HEK293 (cell line): Measurements from ENCODE around the gene CDX1.

Experiments
- CTCF ChIA-PET: fragments of 350-600 bp; formaldehyde crosslinking; extraction: SDS; loops from one replicate; lab custom pipeline; 2021; ENCODE audit warnings: antibody characterized with exemption; lab: Yijun Ruan, JAX
- POLR2A ChIA-PET: fragments of 300-600 bp; formaldehyde crosslinking; extraction: SDS; loops from one replicate; lab custom pipeline; 2020; ENCODE audit warnings: antibody characterized with exemption, inconsistent platforms; lab: Yijun Ruan, JAX
- H3K27ac ChIP-seq: fragments of 200-500 bp; sonication (Bioruptor generic); 2 replicates; pipeline ENCODE4 v1.5.1; 2014; ENCODE audit warnings: low read depth, low read length, control low read depth, inconsistent platforms; ENCODE audit errors: extremely low read depth
- H3K36me3 ChIP-seq, 2 experiments: fragments of 200-500 bp in 1 of 2; sonication (Bioruptor generic) in 1 of 2; 1 replicate in 1 of 2; 2 replicates in 1 of 2; pipeline ENCODE4 v1.5.1; 2014 to 2017; ENCODE audit warnings: inconsistent platforms in 2 of 2, low read length in 2 of 2; ENCODE audit not compliant: control insufficient read depth in 2 of 2, insufficient read depth in 1 of 2
- H3K4me1 ChIP-seq: fragments of 200-500 bp; sonication (Bioruptor generic); 2 replicates; pipeline ENCODE4 v1.5.1; 2014; ENCODE audit warnings: mild to moderate bottlenecking, low read length, inconsistent platforms; ENCODE audit not compliant: control insufficient read depth, insufficient read depth
- H3K4me3 ChIP-seq: 2 replicates; pipeline ENCODE4 v1.5.1; 2011; ENCODE audit warnings: low read depth, mild to moderate bottlenecking, control low read depth, low read length, moderate library complexity
- H3K9me3 ChIP-seq: fragments of 200-500 bp; sonication (Bioruptor generic); 2 replicates; pipeline ENCODE4 v1.5.1; 2014; ENCODE audit warnings: low read depth, low read length, inconsistent platforms; ENCODE audit not compliant: control insufficient read depth, insufficient read depth
- EGR2 ChIP-seq: fragments of 450-650 bp; formaldehyde crosslinking; IDR thresholded peaks from 2 replicates; pipeline ENCODE4 v1.5.1; 2016; ENCODE audit warnings: low read depth, missing biosample characterization, missing genetic modification characterization
- SP3 ChIP-seq: fragments of 450-650 bp; formaldehyde crosslinking; IDR thresholded peaks from 2 replicates; pipeline ENCODE4 v1.5.1; 2016; ENCODE audit warnings: missing biosample characterization, missing genetic modification characterization
- ZNF10 ChIP-seq: fragments of 450-650 bp; formaldehyde crosslinking; IDR thresholded peaks from 2 replicates; pipeline ENCODE4 v1.5.1; 2017; ENCODE audit warnings: missing biosample characterization, missing genetic modification characterization
- ZNF335 ChIP-seq: fragments of 450-650 bp; formaldehyde crosslinking; conservative IDR thresholded peaks from 2 replicates; pipeline ENCODE4 v1.5.1; 2016; ENCODE audit warnings: missing biosample characterization, missing genetic modification characterization
- ZNF350 ChIP-seq: fragments of 450-650 bp; formaldehyde crosslinking; IDR thresholded peaks from 2 replicates; pipeline ENCODE4 v1.5.0; 2017; ENCODE audit warnings: missing biosample characterization, mild to moderate bottlenecking, missing genetic modification characterization
- ZNF416 ChIP-seq: fragments of 450-650 bp; formaldehyde crosslinking; IDR thresholded peaks from 2 replicates; pipeline ENCODE4 v1.5.1; 2016; ENCODE audit warnings: missing biosample characterization, missing genetic modification characterization
- ZNF426 ChIP-seq: fragments of 450-650 bp; formaldehyde crosslinking; IDR thresholded peaks from 2 replicates; pipeline ENCODE4 v1.5.1; 2017; ENCODE audit warnings: missing biosample characterization, missing genetic modification characterization, mild to moderate bottlenecking, inconsistent platforms, moderate library complexity
- ZNF433 ChIP-seq: fragments of 450-650 bp; formaldehyde crosslinking; IDR thresholded peaks from 2 replicates; pipeline ENCODE4 v1.5.1; 2016; ENCODE audit warnings: missing biosample characterization, missing genetic modification characterization, low read depth
- ZNF510 ChIP-seq: fragments of 450-650 bp; formaldehyde crosslinking; IDR thresholded peaks from 2 replicates; pipeline ENCODE4 v1.5.1; 2018; ENCODE audit warnings: mild to moderate bottlenecking, missing genetic modification characterization, missing biosample characterization; ENCODE audit not compliant: insufficient replicate concordance
- ZNF514 ChIP-seq: fragments of 450-650 bp; formaldehyde crosslinking; IDR thresholded peaks from 2 replicates; pipeline ENCODE4 v1.5.1; 2016; ENCODE audit warnings: missing biosample characterization, missing genetic modification characterization
- ZNF561 ChIP-seq: fragments of 450-650 bp; IDR thresholded peaks from 2 replicates; pipeline ENCODE4 v1.5.1; 2018; ENCODE audit warnings: missing biosample characterization, missing genetic modification characterization, borderline replicate concordance
- ZNF621 ChIP-seq: fragments of 450-650 bp; formaldehyde crosslinking; IDR thresholded peaks from 2 replicates; pipeline ENCODE4 v1.5.1; 2017; ENCODE audit warnings: missing biosample characterization, missing genetic modification characterization
- ZNF654 ChIP-seq: fragments of 450-650 bp; formaldehyde crosslinking; IDR thresholded peaks from 2 replicates; pipeline ENCODE4 v1.5.1; 2016; ENCODE audit warnings: low read depth, missing biosample characterization, missing genetic modification characterization
- ZSCAN23 ChIP-seq: fragments of 450-650 bp; formaldehyde crosslinking; IDR thresholded peaks from 2 replicates; pipeline ENCODE4 v1.5.1; 2016; ENCODE audit warnings: missing biosample characterization, missing genetic modification characterization
- TF ChIP-seq, protein P1 (sequence below): fragments of 450-650 bp; formaldehyde crosslinking; IDR thresholded peaks from 2 replicates; pipeline ENCODE4 v1.5.1; 2016; ENCODE audit warnings: missing biosample characterization, missing genetic modification characterization, borderline replicate concordance
- TF ChIP-seq, protein P2 (sequence below): fragments of 450-650 bp; formaldehyde crosslinking; conservative IDR thresholded peaks from 2 replicates; pipeline ENCODE4 v1.5.1; 2016; ENCODE audit warnings: low read depth, missing biosample characterization, missing genetic modification characterization
- TF ChIP-seq, protein P3 (sequence below): fragments of 450-650 bp; formaldehyde crosslinking; IDR thresholded peaks from 2 replicates; pipeline ENCODE4 v1.5.1; 2016; ENCODE audit warnings: missing biosample characterization, missing genetic modification characterization
- TF ChIP-seq, protein P4 (sequence below): fragments of 450-650 bp; formaldehyde crosslinking; IDR thresholded peaks from 2 replicates; pipeline ENCODE4 v1.5.1; 2016; ENCODE audit warnings: missing biosample characterization, missing genetic modification characterization

CDX1 gene

DNA sequence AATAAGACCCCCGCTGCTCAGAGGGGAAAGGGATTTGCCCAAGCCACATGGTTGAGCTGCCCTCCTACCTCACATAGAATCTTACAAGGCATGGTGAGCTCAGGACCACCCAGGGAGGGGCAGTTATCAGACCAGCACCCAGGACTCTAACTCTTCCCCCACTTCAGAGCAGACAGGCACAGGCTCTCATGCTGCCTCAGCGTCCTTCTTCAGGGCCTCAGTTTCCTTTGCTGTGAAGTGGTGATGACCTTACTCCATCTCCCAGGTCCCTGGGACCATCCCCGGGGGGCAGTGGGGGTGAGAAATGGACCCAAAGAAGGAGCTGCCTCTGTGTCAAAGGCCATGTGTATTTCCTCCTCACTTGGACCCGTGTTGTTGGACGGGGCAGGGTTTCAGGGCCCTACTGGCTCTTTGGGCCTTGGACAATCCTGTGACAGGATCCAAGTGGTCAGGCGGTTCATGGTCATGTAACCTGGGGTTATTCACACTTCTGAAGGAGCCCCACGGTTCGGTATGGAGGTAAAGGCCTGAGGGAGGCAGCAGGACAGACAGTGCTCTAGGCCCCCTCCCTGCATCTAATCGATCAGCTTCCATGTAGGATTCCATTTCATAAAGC lies 48.5 kb upstream of the CDX1 start:
- ChIA-PET POLR2A (no interaction called here), CTCF (interaction anchor here (1.8 kb wide), 1 partner anchor 13 kb away, joined by 6 read pairs; no protein-coding TSS in a partner anchor)
- Histone ChIP-seq H3K4me1 (no peaks in the 10 kb centered on the region), H3K4me3 (no peak overlapping the region), H3K9me3 (no peaks in the 10 kb centered on the region), H3K27ac (no peak overlapping the region), H3K36me3 (no peaks in the 10 kb centered on the region)
- TF ChIP-seq EGR2 (no peak), ZNF433 (no peak), ZNF514 (tag by site-specific recombination) (no peak), SP3 (tag by site-specific recombination) (no peak), ZNF654 (tag by site-specific recombination) (no peak), ZNF10 (tag by site-specific recombination) (no peak), ZNF561 (tag by site-specific recombination) (no peak), ZNF416 (tag by site-specific recombination) (no peak), ZSCAN23 (tag by site-specific recombination) (no peak), ZNF350 (no peak), ZNF621 (no peak), ZNF426 (tag by site-specific recombination) (no peak), ZNF510 (tag by site-specific recombination) (no peak), ZNF335 (tag by site-specific recombination) (no peak)
- TF ChIP-seq, protein P1, sequence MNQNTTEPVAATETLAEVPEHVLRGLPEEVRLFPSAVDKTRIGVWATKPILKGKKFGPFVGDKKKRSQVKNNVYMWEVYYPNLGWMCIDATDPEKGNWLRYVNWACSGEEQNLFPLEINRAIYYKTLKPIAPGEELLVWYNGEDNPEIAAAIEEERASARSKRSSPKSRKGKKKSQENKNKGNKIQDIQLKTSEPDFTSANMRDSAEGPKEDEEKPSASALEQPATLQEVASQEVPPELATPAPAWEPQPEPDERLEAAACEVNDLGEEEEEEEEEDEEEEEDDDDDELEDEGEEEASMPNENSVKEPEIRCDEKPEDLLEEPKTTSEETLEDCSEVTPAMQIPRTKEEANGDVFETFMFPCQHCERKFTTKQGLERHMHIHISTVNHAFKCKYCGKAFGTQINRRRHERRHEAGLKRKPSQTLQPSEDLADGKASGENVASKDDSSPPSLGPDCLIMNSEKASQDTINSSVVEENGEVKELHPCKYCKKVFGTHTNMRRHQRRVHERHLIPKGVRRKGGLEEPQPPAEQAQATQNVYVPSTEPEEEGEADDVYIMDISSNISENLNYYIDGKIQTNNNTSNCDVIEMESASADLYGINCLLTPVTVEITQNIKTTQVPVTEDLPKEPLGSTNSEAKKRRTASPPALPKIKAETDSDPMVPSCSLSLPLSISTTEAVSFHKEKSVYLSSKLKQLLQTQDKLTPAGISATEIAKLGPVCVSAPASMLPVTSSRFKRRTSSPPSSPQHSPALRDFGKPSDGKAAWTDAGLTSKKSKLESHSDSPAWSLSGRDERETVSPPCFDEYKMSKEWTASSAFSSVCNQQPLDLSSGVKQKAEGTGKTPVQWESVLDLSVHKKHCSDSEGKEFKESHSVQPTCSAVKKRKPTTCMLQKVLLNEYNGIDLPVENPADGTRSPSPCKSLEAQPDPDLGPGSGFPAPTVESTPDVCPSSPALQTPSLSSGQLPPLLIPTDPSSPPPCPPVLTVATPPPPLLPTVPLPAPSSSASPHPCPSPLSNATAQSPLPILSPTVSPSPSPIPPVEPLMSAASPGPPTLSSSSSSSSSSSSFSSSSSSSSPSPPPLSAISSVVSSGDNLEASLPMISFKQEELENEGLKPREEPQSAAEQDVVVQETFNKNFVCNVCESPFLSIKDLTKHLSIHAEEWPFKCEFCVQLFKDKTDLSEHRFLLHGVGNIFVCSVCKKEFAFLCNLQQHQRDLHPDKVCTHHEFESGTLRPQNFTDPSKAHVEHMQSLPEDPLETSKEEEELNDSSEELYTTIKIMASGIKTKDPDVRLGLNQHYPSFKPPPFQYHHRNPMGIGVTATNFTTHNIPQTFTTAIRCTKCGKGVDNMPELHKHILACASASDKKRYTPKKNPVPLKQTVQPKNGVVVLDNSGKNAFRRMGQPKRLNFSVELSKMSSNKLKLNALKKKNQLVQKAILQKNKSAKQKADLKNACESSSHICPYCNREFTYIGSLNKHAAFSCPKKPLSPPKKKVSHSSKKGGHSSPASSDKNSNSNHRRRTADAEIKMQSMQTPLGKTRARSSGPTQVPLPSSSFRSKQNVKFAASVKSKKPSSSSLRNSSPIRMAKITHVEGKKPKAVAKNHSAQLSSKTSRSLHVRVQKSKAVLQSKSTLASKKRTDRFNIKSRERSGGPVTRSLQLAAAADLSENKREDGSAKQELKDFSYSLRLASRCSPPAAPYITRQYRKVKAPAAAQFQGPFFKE: no peak
- TF ChIP-seq, protein P2, sequence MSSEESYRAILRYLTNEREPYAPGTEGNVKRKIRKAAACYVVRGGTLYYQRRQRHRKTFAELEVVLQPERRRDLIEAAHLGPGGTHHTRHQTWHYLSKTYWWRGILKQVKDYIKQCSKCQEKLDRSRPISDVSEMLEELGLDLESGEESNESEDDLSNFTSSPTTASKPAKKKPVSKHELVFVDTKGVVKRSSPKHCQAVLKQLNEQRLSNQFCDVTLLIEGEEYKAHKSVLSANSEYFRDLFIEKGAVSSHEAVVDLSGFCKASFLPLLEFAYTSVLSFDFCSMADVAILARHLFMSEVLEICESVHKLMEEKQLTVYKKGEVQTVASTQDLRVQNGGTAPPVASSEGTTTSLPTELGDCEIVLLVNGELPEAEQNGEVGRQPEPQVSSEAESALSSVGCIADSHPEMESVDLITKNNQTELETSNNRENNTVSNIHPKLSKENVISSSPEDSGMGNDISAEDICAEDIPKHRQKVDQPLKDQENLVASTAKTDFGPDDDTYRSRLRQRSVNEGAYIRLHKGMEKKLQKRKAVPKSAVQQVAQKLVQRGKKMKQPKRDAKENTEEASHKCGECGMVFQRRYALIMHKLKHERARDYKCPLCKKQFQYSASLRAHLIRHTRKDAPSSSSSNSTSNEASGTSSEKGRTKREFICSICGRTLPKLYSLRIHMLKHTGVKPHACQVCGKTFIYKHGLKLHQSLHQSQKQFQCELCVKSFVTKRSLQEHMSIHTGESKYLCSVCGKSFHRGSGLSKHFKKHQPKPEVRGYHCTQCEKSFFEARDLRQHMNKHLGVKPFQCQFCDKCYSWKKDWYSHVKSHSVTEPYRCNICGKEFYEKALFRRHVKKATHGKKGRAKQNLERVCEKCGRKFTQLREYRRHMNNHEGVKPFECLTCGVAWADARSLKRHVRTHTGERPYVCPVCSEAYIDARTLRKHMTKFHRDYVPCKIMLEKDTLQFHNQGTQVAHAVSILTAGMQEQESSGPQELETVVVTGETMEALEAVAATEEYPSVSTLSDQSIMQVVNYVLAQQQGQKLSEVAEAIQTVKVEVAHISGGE (tag by site-specific recombination): no peak
- TF ChIP-seq, protein P3, sequence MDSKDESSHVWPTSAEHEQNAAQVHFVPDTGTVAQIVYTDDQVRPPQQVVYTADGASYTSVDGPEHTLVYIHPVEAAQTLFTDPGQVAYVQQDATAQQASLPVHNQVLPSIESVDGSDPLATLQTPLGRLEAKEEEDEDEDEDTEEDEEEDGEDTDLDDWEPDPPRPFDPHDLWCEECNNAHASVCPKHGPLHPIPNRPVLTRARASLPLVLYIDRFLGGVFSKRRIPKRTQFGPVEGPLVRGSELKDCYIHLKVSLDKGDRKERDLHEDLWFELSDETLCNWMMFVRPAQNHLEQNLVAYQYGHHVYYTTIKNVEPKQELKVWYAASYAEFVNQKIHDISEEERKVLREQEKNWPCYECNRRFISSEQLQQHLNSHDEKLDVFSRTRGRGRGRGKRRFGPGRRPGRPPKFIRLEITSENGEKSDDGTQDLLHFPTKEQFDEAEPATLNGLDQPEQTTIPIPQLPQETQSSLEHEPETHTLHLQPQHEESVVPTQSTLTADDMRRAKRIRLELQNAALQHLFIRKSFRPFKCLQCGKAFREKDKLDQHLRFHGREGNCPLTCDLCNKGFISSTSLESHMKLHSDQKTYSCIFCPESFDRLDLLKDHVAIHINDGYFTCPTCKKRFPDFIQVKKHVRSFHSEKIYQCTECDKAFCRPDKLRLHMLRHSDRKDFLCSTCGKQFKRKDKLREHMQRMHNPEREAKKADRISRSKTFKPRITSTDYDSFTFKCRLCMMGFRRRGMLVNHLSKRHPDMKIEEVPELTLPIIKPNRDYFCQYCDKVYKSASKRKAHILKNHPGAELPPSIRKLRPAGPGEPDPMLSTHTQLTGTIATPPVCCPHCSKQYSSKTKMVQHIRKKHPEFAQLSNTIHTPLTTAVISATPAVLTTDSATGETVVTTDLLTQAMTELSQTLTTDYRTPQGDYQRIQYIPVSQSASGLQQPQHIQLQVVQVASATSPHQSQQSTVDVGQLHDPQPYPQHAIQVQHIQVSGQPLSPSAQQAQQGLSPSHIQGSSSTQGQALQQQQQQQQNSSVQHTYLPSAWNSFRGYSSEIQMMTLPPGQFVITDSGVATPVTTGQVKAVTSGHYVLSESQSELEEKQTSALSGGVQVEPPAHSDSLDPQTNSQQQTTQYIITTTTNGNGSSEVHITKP (tag by site-specific recombination): no peak
- TF ChIP-seq, protein P4, sequence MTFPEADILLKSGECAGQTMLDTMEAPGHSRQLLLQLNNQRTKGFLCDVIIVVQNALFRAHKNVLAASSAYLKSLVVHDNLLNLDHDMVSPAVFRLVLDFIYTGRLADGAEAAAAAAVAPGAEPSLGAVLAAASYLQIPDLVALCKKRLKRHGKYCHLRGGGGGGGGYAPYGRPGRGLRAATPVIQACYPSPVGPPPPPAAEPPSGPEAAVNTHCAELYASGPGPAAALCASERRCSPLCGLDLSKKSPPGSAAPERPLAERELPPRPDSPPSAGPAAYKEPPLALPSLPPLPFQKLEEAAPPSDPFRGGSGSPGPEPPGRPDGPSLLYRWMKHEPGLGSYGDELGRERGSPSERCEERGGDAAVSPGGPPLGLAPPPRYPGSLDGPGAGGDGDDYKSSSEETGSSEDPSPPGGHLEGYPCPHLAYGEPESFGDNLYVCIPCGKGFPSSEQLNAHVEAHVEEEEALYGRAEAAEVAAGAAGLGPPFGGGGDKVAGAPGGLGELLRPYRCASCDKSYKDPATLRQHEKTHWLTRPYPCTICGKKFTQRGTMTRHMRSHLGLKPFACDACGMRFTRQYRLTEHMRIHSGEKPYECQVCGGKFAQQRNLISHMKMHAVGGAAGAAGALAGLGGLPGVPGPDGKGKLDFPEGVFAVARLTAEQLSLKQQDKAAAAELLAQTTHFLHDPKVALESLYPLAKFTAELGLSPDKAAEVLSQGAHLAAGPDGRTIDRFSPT (tag by site-specific recombination): no peak
